Activated naive CD4-positive, alpha-beta T cell treated with anti-CD3 and anti-CD28 coated beads for 36 hours (primary cell): ENCODE measurements around the gene LMNTD2. TPM values are rescaled to one million over a fixed set of nuclear protein-coding genes. Genes with fewer than 3 reads are reported as not detected.
A peak's percentile ranks its signal among the peaks of the same experiment; 100 is the strongest.

Source experiments
- CTCF ChIA-PET: fragments of 350-600 bp; sonication (Branson Sonifier 250); formaldehyde crosslinking; loops from one replicate; lab custom pipeline; 2021; ENCODE audit warnings: antibody characterized with exemption; lab: Charles Lee
- DNase-seq: peaks from one replicate; pipeline ENCODE4 v3.0.0-alpha.2; 2020
- H3K27ac Mint-ChIP-seq: one replicate; pipeline ENCODE4 v1.8.0; 2021; ENCODE audit warnings: mild to moderate bottlenecking, mixed read lengths
- H3K27me3 Mint-ChIP-seq: one replicate; pipeline ENCODE4 v1.8.0; 2021; ENCODE audit warnings: low read depth, mixed read lengths
- H3K36me3 Mint-ChIP-seq: one replicate; pipeline ENCODE4 v1.8.0; 2021; ENCODE audit warnings: low read depth, mixed read lengths
- H3K4me1 Mint-ChIP-seq: one replicate; pipeline ENCODE4 v1.8.0; 2021; ENCODE audit warnings: low read depth, mixed read lengths
- H3K4me3 Mint-ChIP-seq: one replicate; pipeline ENCODE4 v1.8.0; 2021; ENCODE audit warnings: mild to moderate bottlenecking, moderate library complexity, mixed read lengths
- H3K9me3 Mint-ChIP-seq: one replicate; pipeline ENCODE4 v1.8.0; 2021; ENCODE audit warnings: mixed read lengths
- intact Hi-C: fragments of 100-400 bp; cut with micrococcal nuclease; formaldehyde crosslinking; loops from one replicate; pipeline ENCODE4 v1.15.1; 2023
- total RNA-seq, 2 experiments: library from RNA; stranded (reverse); gene quantifications; one replicate each; pipeline ENCODE4 v1.2.3, GENCODE V29; 2021

Gene LMNTD2
- total RNA-seq, 2 experiments from 2014 or later = 4.5 to 5.2 TPM

GRCh38 chr11:562046-562645, 1.6 kb upstream of the LMNTD2 start:
- no peaks in the 10 kb centered on the region for H3K27me3 Mint-ChIP-seq
- CTCF ChIA-PET = no interaction called here

GRCh38 chr11:561148-562003, 838 bp upstream of the LMNTD2 start:
- H3K27me3 Mint-ChIP-seq = peaks cover 2% of the 10 kb centered on the region
- peak overlapping the region; percentile 84 for H3K4me3 Mint-ChIP-seq
- no peak overlapping the region for H3K27ac Mint-ChIP-seq
- peaks cover 12% of the 10 kb centered on the region for H3K4me1 Mint-ChIP-seq
- DNase-seq = no peak
- CTCF ChIA-PET = no interaction called here
- no peaks in the 10 kb centered on the region for H3K9me3 Mint-ChIP-seq
- intact Hi-C loops = loop anchor here (2.0 to 5.0 kb wide), 4 partner anchors 51 to 236 kb away; partner anchors contain the start of genes DEAF1, RNH1, SLC25A22 and TMEM80
- H3K36me3 Mint-ChIP-seq = peaks cover 3% of the 10 kb centered on the region

More at GRCh38 chr11:562046-562645, 1.6 kb upstream of the LMNTD2 start:
- Mint-ChIP-seq H3K9me3 (no peaks in the 10 kb centered on the region), H3K36me3 (peaks cover 3% of the 10 kb centered on the region), H3K27ac (no peak overlapping the region), H3K4me3 (peak overlapping the region; percentile 84), H3K4me1 (peaks cover 12% of the 10 kb centered on the region)
- intact Hi-C loops = loop anchor here (5.0 kb wide), 1 partner anchor 235 kb away; the partner anchor contains the start of gene SLC25A22
- no peak for DNase-seq

- Mint-ChIP-seq H3K36me3 (peaks cover 3% of the 10 kb centered on the region), H3K27me3 (peaks cover 3% of the 10 kb centered on the region), H3K4me3 (peak overlapping the region; percentile 84), H3K9me3 (no peaks in the 10 kb centered on the region), H3K27ac (peak overlapping the region; percentile 76), H3K4me1 (peaks cover 12% of the 10 kb centered on the region)
- CTCF ChIA-PET = interaction anchor here (0.6 to 1.5 kb wide), 3 partner anchors 24 to 172 kb away, joined by 3 to 5 read pairs (median 3); no protein-coding TSS in a partner anchor
- no peak for DNase-seq
- intact Hi-C loops = loop anchor here (1.0 to 5.0 kb wide), 6 partner anchors 8 to 237 kb away; partner anchors contain the start of genes DEAF1, PHRF1, RNH1 and SLC25A22
Measured at GRCh38 chr11:559712-560304, 730 bp downstream of the LMNTD2 start.

- H3K36me3 Mint-ChIP-seq = peaks cover 3% of the 10 kb centered on the region
- H3K27me3 Mint-ChIP-seq = peaks cover 3% of the 10 kb centered on the region
- peaks cover 12% of the 10 kb centered on the region for H3K4me1 Mint-ChIP-seq
- intact Hi-C loops = no loop called here
- no peak overlapping the region for H3K4me3 Mint-ChIP-seq
- DNase-seq = no peak
- no peaks in the 10 kb centered on the region for H3K9me3 Mint-ChIP-seq
- CTCF ChIA-PET = interaction anchor here (1.0 to 1.5 kb wide), 2 partner anchors 23 to 172 kb away, joined by 3 to 5 read pairs; no protein-coding TSS in a partner anchor
- H3K27ac Mint-ChIP-seq = no peak overlapping the region
Measured at GRCh38 chr11:559020-559620, 1.4 kb downstream of the LMNTD2 start.

GRCh38 chr11:558503-558902, 2.0 kb downstream of the LMNTD2 start:
- H3K9me3 Mint-ChIP-seq = no peaks in the 10 kb centered on the region
- no peak for DNase-seq
- no peak overlapping the region for H3K4me3 Mint-ChIP-seq
- H3K27ac Mint-ChIP-seq = no peak overlapping the region
- CTCF ChIA-PET = interaction anchor here (1.5 kb wide), 1 partner anchor 22 kb away, joined by 3 read pairs; no protein-coding TSS in a partner anchor
- peaks cover 3% of the 10 kb centered on the region for H3K27me3 Mint-ChIP-seq
- peaks cover under 1% of the 10 kb centered on the region for H3K36me3 Mint-ChIP-seq
- intact Hi-C loops = no loop called here
- H3K4me1 Mint-ChIP-seq = peaks cover 12% of the 10 kb centered on the region

- CTCF ChIA-PET = interaction anchor here (4.4 kb wide), 1 partner anchor 169 kb away, joined by 21 read pairs; no protein-coding TSS in a partner anchor
- H3K27ac Mint-ChIP-seq = no peak overlapping the region
- no peaks in the 10 kb centered on the region for H3K9me3 Mint-ChIP-seq
- H3K27me3 Mint-ChIP-seq = peaks cover 3% of the 10 kb centered on the region
- peaks cover 12% of the 10 kb centered on the region for H3K4me1 Mint-ChIP-seq
- no peaks in the 10 kb centered on the region for H3K36me3 Mint-ChIP-seq
- intact Hi-C loops = no loop called here
- no peak for DNase-seq
- no peak overlapping the region for H3K4me3 Mint-ChIP-seq
Measured at GRCh38 chr11:557328-558132, 3.0 kb downstream of the LMNTD2 start.

- H3K4me1 Mint-ChIP-seq = peaks cover 11% of the 10 kb centered on the region
- no peaks in the 10 kb centered on the region for H3K9me3 Mint-ChIP-seq
- no peak overlapping the region for H3K27ac Mint-ChIP-seq
- peaks cover 3% of the 10 kb centered on the region for H3K27me3 Mint-ChIP-seq
- DNase-seq = no peak
- CTCF ChIA-PET = interaction anchor here (1.3 to 4.4 kb wide), 3 partner anchors 8 to 170 kb away, joined by 8 to 21 read pairs (median 18); no protein-coding TSS in a partner anchor
- H3K4me3 Mint-ChIP-seq = no peak overlapping the region
- intact Hi-C loops = no loop called here
- no peaks in the 10 kb centered on the region for H3K36me3 Mint-ChIP-seq
Measured at GRCh38 chr11:556662-557256, 3.8 kb downstream of the LMNTD2 start.

GRCh38 chr11:555780-556661, 4.5 kb downstream of the LMNTD2 start:
- Mint-ChIP-seq H3K4me3 (no peak overlapping the region), H3K27me3 (peaks cover 3% of the 10 kb centered on the region)

GRCh38 chr11:555227-555779, 5.2 kb downstream of the LMNTD2 start:
- H3K36me3 Mint-ChIP-seq = no peaks in the 10 kb centered on the region
- intact Hi-C loops = loop anchor here (1.0 to 2.0 kb wide), 2 partner anchors 73 to 168 kb away; no protein-coding TSS in a partner anchor
- H3K27me3 Mint-ChIP-seq = peaks cover 3% of the 10 kb centered on the region
- peaks cover 6% of the 10 kb centered on the region for H3K4me1 Mint-ChIP-seq
- CTCF ChIA-PET = interaction anchor here (2.5 to 4.4 kb wide), 3 partner anchors 9 to 171 kb away, joined by 18 to 26 read pairs (median 21); no protein-coding TSS in a partner anchor
- no peak for DNase-seq
- no peaks in the 10 kb centered on the region for H3K9me3 Mint-ChIP-seq
- H3K4me3 Mint-ChIP-seq = peak overlapping the region; percentile 39
- H3K27ac Mint-ChIP-seq = no peak overlapping the region

More at GRCh38 chr11:555780-556661, 4.5 kb downstream of the LMNTD2 start:
- DNase-seq = no peak
- Mint-ChIP-seq H3K9me3 (no peaks in the 10 kb centered on the region), H3K27ac (no peak overlapping the region), H3K36me3 (no peaks in the 10 kb centered on the region), H3K4me1 (peaks cover 6% of the 10 kb centered on the region)
- intact Hi-C loops = loop anchor here (1.0 to 2.0 kb wide), 2 partner anchors 73 to 167 kb away; no protein-coding TSS in a partner anchor
- CTCF ChIA-PET = interaction anchor here (1.3 to 4.4 kb wide), 4 partner anchors 9 to 170 kb away, joined by 8 to 26 read pairs (median 20); no protein-coding TSS in a partner anchor
